HG03095 (cell line): Measurements from ENCODE around the gene ATP2C2.

Source experiments
- ATAC-seq: cut with Tn5 transposase; IDR thresholded peaks from one replicate; pipeline ENCODE4 v1.9.1; 2021; ENCODE audit warnings: moderate library complexity; ENCODE audit not compliant: unreplicated experiment

Gene ATP2C2

GRCh38 chr16:84486551-84487235 is 118.4 kb downstream of the ATP2C2 start:
- no peak for ATAC-seq

GRCh38 chr16:84487358-84487757 is 119.0 kb downstream of the ATP2C2 start:
- no peak for ATAC-seq

- no peak for ATAC-seq
Measured at GRCh38 chr16:84489131-84489530, 120.8 kb downstream of the ATP2C2 start.

GRCh38 chr16:84495506-84495905 is 127.2 kb downstream of the ATP2C2 start:
- ATAC-seq: no peak

GRCh38 chr16:84496991-84497390 is 128.7 kb downstream of the ATP2C2 start:
- ATAC-seq: no peak

GRCh38 chr16:84497418-84498222 is 129.3 kb downstream of the ATP2C2 start:
- ATAC-seq: no peak

- no peak for ATAC-seq
Measured at GRCh38 chr16:84498223-84498610, 129.9 kb downstream of the ATP2C2 start.

GRCh38 chr16:84498859-84499620 is 130.7 kb downstream of the ATP2C2 start:
- ATAC-seq: no peak

- no peak for ATAC-seq
Measured at GRCh38 chr16:84499638-84500037, 131.3 kb downstream of the ATP2C2 start.

- no peak for ATAC-seq
Measured at GRCh38 chr16:84500531-84500930, 132.2 kb downstream of the ATP2C2 start.

- no peak for ATAC-seq
Measured at GRCh38 chr16:84501077-84501735, 132.9 kb downstream of the ATP2C2 start.

GRCh38 chr16:84502075-84502474 is 133.7 kb downstream of the ATP2C2 start:
- ATAC-seq: no peak

GRCh38 chr16:84502581-84502980 is 134.2 kb downstream of the ATP2C2 start:
- ATAC-seq: no peak

GRCh38 chr16:84503751-84504395 is 135.5 kb downstream of the ATP2C2 start:
- no peak for ATAC-seq

GRCh38 chr16:84504420-84505248 is 136.3 kb downstream of the ATP2C2 start, which contains the start of gene MEAK7:
TSS of gene MEAK7 (minus strand) at chr16:84504659. CDS start at chr16:84498086, 6,573 bp downstream.
- peak; percentile 94 for ATAC-seq

- ATAC-seq: no peak
Measured at GRCh38 chr16:84505249-84506187, 137.2 kb downstream of the ATP2C2 start.

GRCh38 chr16:84507011-84507982 is 139.0 kb downstream of the ATP2C2 start:
- no peak for ATAC-seq
